ENCODE data around the gene RGMB.

RGMB gene

DNA sequence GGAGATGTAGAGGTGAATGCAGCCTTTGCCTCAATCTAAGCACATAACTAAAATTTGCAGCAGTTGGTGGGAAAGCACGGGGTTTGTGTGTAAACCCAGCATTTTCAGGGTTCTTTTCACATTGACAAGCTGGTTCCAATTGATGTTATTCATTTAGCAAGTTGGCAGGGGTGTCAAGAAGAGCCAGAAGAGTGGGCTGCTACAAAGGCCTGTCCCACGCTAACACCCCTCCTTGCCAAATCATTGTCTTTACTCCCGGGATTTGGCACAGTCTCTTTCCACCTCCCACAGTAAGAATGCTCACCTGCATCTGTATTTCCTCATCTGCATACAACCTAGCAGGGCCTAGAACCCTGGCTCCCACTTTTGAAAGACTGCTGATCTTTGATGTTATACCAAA, 11.8 kb downstream of the RGMB start:
- no peak for DNase-seq (ENCODE audit: low read depth in 2 of 2)

DNA sequence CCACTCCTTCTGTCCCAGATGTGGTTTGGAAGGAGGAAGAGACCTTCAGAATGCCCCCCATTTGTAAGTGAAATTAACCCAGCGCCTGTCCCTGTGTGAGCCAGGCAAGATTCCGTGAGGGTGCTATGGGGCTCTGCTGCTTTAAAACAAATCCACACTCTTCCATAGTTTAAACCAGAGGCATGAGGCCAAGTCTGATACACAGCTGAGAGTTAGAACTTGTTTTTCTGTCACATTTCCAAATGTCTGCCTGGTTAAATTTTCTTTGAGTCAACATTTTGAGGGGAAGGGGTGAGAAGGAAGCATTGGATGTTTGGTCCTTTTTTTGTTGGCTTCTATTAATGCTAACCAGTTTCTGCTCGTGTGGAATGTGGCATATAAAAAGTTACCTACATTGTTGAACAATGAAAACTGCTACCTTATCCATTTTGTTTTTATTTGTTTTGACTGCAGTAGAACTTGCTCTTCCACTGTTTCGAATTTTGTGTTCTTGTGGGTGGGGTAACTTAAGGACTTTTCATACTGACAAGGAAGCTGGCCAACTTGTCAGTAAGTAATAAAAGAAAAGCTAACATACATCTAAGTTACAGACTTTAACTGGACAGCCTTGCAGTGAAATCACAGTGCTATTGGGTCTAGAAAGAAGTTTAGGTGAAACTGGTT, 12.9 kb downstream of the RGMB start:
- DNase-seq (ENCODE audit: low read depth in 2 of 2): no peak

DNA sequence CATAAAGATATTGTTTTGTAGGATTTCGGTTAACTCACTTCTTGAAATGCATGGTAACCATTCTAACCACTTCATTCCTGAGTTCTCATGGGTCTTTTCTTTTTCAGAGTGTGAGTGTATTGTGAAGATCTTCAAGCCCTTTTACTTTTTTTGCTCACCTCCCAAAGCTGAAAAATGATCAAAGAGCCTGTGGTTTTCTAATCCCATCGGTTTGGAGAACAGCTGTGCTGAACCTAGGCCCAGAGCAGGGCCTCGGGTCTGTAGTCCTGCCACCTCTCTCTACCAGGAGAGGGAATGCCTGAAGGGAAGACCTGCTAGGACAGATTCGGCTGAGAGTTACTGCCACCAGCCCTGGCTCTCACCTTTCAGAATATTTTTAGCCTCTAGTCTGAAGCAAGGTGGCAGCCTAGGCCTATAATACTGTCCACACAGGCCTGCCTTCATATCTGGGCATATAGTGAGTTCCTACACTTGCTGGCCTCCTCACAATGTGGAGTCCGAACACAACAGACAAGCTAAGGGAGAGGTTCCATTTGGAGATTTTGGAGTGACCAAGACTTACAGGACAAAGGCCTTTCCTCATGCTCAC, 13.8 kb downstream of the RGMB start:
- no peak for DNase-seq (ENCODE audit: low read depth in 2 of 2)

DNA sequence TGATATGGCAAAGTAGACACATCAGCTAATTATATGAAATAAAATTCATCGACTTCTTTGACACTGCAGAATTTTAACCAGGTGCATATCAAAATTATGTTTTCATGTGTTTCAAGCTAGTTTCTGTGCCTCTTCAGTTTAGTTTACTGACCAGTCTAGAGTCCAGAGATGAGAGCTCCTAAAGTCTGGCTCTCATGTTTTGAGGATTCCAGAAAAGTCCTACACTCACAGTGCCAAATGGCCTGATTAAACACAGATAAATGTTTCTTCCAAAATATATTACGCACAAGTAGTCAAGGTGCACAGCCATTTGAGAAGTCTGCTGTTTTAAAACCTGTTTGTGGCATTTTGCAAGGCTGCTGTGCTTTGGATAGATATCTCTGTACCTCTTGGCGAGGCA, 15.6 kb downstream of the RGMB start:
- no peak for DNase-seq (ENCODE audit: low read depth in 2 of 2)

DNA sequence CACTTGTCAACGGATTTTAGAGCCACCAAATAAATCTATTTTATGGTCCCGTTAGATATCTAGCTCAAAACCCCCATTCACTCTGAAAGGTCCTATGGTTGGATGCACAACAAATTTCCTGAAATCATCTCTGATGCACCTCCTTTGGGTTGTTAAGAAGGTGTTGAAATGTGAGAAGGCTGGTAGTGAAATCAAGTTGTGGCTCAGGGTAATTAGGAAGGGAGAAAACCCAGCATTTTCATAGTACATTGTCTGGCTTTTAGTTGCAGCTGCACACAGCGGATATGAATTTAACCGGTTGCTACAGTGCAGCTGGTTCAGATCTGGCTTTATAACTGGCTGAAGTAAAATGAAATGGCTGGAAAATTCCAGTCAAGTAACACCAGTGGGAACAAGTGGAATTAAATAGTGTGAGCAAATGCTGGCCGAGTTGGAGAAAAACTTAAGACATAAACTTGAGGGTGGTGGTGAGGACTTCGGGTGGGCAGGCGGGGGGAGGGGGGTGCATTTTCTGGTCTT, 17.6 kb downstream of the RGMB start:
- DNase-seq (ENCODE audit: low read depth in 2 of 2): no peak

DNA sequence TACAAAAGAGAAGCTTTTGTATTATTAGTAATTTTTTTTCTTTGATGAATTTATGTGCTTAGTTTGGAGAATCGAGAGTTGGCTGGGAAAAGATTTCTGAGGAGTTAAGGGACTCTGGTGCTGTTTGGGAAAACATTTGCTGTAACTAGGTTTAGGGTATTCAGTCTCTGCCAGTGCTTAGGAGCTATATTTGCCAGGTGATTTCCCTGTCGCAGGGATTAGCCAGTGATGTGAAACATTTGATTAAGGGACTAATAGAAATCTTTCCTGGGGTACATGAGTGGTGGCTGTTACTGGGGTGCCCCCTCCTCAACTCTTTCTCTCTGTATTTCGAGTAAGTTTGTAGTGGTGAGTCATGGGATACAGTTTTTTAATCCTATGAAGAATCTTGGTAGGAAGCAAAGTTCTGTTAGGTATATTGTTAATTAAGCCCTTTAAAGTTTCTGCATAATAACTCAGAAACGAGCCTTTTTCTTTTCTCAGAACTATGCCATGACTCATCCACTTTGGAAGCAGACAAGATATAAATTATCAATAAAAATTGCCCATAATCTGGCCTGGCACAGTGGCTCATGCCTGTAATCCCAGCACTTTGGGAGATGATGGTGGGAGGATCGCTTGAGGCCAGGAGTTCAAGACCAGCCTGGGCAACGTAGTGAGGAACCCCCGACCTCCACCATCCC, 18.6 kb downstream of the RGMB start:
- DNase-seq (ENCODE audit: low read depth in 2 of 2): no peak

DNA sequence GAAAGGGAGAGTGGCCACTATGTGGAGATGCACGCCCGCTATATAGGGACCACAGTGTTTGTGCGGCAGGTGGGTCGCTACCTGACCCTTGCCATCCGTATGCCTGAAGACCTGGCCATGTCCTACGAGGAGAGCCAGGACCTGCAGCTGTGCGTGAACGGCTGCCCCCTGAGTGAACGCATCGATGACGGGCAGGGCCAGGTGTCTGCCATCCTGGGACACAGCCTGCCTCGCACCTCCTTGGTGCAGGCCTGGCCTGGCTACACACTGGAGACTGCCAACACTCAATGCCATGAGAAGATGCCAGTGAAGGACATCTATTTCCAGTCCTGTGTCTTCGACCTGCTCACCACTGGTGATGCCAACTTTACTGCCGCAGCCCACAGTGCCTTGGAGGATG, 19.8 kb downstream of the RGMB start:
- no peak for DNase-seq (ENCODE audit: low read depth in 2 of 2)

DNA sequence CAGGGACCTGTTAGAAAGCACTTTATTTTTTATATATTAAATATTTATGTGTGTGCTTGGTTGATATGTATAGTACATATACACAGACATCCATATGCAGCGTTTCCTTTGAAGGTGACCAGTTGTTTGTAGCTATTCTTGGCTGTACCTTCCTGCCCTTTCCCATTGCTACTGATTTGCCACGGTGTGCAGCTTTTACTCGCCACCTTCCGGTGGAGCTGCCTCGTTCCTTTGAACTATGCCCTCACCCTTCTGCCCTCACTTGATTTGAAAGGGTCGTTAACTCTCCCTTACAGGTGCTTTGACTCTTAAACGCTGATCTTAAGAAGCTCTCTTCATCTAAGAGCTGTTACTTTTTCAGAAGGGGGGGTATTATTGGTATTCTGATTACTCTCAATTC, 20.5 kb downstream of the RGMB start:
- DNase-seq (ENCODE audit: low read depth in 2 of 2): no peak

DNA sequence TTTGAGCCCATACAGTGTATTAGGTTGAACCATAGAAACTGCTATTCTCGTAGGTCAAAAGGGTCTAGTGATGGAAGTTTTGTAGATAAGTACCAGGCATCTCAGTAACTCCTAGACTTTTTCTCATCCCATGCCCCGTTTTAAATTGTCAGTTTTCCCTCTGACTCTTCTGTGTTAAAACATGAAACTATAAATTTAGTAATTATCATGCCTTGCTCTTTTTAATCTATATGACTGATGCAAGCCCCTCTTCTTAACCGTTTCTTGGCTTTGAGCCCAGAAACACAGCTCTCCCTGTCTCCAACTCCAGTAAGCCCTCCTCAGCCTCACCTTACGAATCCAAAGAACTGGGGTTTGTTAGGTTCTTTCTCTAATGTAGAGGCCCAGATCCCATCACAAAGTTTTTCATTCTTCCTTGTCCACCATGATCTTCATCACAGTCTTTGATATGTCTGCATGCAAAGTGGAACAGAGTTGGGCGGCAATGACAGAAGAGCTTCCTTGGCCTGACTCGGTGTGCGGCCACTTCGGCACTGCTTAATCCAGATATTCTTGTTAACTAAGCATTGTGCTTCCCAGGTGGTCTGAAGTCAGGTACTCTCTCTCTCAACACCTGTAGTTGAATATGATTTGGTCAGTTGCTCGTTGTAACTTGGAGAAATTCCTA, 21.1 kb downstream of the RGMB start:
- no peak for DNase-seq (ENCODE audit: low read depth in 2 of 2)

DNA sequence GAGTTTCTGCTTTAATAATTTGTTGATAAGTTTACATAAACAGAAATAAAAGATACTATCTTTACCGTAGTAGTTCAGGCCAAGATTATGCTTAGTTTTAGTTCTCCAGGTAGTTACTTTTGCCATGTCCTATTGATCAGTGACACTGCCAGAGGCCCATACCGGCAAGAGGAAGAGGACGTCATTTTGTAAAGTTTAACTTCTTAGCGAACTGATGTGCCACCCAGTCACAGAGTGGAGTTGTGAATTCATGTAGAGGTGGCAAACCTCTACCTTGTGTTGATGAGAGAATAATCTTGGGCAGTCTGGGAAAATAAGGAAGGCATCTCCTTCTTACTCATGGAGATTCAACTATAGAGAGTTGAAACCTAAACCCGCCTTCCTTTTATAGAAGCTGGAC, 21.8 kb downstream of the RGMB start:
- no peak for DNase-seq (ENCODE audit: low read depth in 2 of 2)

DNA sequence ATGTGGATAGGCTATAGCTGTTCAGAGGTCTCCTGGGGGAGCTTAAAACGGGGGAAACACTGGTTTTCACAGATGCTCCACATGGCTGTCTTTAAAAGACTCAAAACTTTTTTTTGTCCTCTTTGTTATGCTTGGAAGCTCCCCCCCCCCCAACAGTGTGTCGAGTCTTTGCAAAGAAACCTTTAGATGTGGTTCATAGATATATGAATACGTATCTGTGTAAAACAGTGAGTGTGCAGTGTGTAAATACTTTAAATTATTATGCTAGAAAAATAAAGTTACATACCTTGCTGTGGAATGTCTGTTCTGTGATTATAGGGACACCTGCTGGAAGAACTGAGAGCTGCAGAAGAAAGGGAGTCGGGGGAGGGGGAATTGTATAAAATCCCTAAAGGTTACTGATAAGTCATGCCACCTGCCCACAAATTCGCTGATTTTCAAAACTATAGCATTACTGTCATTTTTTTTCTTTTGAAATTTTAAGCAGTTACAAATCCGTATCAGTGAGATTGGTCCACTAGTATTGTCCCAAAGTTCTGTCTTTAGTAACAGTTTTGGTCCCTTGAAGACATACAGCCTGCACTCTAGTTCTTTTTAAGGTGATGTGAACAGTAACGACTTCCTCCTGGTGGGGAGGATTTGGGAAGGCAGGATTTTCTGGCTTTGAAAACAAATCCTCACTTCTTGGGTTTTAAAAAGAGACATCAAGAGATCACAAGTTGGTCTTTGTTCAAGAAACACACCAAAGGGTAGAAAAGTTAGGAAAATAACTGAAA, 22.9 kb downstream of the RGMB start:
- DNase-seq (ENCODE audit: low read depth in 2 of 2): peak in 1 of 2 donors; percentile 42

DNA sequence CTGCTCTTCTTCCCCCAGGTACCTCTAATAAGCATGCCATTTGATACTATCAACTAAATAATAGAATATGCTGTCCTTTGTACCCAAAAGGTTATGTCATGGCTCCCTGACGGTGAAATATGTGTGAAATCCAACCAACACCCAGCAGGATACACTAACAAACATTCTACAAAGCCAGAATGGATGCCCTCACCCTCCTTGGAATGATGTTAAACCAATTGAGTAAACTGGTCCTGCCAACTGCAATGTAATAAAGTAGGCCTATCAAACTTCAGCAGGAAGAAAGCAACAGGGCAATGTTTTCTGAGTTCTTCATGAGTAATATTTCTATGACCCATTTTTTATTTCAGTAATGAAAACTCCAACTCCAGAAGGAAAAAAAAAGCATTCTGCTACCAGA, 24.9 kb downstream of the RGMB start:
- no peak for DNase-seq (ENCODE audit: low read depth in 2 of 2)

DNA sequence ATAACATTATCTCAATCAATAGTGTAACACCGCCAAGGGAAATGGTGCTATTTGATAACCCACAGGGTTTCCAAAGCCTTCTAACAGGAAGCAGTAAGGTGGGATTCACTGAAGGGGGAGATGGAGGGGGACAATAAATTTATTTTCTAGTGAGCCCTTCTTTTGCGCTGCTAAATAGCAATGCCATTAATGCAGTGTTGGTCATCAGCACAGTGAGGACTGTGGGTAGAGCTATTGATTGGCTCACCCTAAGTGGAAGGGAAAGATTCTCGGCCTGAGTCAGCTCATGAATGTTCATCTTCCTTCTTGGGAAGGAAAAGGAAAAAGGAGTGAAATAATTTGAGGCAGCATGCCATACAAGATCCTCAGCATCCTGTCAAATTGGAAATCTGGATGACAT, 25.4 kb downstream of the RGMB start:
- DNase-seq (ENCODE audit: low read depth in 2 of 2): no peak

DNA sequence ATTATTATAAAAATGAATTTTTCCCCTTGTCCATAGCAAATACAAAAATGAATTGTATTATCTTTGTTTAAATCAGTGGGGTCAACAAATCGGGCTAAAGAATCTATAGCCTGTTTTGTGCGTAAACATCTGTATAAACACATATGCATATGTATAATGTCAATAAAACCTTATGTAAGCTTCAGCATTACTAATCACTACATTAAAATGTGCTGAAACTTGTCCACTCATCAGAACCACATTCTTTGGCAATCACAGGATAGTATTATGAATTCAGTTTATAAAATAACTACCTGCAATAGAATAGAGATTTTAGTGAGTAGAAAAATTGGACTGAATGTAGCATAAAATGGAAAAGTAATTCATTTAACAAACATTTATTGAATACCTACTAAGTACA, 30.6 kb downstream of the RGMB start:
- DNase-seq (ENCODE audit: low read depth in 2 of 2): no peak

DNA sequence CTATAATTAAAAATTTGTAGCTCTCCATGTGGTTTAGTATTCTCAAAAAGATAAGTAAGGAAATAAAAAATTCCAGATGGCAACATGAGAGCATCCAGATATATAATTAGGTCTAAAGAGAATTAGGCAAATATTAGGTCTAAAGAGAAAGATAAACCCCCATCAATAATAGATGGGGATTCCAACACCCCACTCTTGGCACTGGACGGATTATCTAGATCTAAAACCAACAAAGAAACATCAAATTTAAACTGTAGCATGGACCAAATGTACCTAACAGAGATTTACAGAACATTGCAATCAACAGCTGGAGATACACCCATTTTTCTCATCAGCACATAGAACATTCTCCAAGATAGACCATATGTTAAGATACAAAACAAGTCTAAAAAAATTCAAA, 31.6 kb downstream of the RGMB start:
- DNase-seq (ENCODE audit: low read depth in 2 of 2): no peak

DNA sequence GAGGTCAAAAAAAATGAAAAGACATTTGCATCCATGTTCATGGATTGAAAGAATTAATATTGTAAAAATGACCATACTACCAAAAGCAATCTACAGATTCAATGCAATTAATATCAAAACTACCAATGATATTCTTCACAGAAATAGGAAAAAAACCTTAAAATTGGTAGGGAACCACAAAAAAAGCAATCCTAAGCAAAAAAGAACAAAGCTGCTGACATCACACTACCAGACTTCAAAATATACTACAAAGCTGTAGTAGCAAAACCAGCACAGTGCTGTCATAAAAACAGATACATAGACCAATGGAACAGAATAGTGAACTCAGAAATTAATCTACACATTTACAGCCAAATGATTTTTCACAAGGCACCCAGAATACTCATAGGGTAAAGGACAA, 34.3 kb downstream of the RGMB start:
- DNase-seq (ENCODE audit: low read depth in 2 of 2): no peak

DNA sequence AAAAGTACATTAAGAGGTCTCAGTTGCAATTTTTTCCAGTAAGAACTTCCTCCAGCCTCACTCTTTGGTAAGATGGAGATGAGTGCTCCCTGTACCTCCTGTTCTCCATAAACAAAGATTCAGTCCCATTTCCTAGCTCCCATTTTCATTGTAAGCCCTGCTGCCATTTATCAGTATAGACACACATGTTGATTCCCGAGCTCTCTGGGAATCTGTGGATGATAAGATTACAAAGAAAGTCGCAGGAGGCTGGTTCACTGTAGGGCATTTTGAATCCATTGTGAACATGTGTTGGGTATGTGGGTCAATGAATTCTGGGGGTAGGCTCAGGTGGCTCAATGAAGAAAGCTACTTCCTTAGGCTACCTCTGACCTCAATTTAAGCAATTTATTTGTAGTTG, 36.7 kb downstream of the RGMB start:
- no peak for DNase-seq (ENCODE audit: low read depth in 2 of 2)

DNA sequence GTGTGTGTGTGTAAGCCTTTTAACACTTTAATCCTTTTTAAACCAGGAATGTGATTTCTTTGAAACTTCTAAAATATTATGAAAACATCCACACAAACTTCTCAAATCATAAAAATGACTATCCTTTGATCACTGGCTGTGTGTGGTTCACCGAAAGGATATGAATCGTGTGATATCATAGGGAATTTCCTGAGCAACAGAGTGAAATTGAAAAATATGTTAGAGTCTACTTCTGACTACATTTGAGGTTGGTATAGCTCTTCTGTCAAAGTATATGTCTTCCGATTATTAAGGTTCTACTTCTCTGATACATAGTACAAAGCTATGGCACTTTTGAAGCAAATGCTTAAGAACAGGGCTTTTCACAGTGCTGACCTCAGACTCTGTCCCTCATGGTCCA, 40.3 kb downstream of the RGMB start:
- no peak for DNase-seq (ENCODE audit: low read depth in 2 of 2)

DNA sequence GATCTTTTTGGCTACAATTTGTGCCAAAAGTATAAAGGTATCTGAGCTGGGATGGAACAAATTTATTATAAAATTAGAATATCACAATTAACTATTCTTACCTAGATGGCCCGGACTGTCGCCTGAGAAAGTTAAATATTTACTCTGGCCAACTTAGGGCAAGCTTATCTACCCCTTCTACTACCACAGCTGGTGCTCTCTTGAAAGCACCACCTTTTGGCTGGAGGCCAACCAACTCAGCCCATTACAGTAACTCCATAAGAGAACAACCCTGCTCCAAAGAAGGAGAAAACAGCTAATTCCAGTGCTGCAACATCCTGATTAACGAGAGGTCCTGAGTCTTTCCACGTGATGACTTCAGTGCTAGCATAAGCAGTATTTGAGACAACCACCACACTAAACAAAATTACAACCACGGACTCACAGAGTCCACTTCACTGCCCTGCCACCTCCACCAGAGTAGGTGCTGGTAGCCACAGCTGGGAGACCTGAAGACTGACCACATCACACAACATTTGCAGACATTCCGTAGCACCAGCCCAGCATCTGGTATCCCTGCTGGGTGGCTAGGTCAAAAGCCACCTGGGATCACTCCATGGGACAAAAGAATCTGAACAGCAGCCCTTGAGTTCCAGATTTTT, 43.2 kb downstream of the RGMB start:
- no peak for DNase-seq (ENCODE audit: low read depth in 2 of 2)

DNA sequence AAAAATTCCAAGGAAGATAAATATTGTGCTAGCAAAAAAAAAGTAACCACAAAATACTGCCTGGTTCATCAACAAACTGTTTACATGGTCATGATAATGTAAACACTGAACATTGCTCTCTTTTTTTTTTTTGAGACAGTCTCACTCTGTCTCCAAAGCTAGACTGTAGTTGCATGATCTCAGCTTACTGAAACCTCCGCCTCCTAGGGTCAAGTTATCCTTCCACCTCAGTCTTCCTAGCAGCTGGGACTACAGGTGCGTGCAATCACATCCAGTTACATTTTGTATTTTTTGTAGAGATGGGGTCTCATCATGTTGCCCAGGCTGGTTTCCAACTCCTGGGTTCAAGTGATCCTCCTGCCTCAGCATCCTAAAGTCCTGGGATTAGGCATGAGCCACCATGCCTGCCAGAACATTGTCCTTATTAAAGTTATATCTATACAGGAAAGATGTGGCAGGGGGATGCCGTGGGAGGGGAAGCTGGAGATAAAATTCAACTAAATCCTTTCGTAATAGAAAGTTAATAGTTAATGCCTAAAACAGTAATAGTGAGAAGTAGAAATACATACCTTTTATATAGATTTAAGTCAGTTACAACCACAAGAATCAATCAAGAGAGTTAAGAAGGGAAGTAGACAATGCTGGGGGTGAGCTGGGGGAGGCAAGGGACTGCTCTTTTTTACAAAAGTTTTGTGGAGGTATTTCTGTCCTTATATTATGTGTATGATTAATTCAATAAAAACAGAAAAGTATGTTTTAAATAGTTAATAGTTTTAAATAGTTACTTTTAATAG, 52.3 kb downstream of the RGMB start:
- DNase-seq (ENCODE audit: low read depth in 2 of 2): no peak

DNA sequence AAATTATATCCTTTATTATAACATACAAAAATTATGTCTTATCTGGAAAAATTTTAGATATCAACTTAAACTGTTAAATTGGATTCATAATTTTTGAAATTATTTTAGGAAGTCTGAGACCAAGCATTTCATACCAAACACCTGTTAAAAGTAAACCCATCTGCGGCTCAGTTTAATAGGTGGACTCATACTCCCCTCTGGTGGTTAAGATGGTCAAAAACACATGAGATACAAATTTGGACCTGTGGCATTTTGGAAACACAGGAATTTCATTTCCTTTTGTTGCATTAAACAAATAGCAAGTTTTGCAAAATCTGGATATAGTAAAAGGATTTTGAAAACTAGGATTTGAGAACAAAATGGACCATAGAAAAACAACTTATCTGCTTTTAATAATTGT, 53.7 kb downstream of the RGMB start:
- DNase-seq (ENCODE audit: low read depth in 2 of 2): no peak

All from activated CD4-positive, alpha-beta T cell treated with anti-CD3 and anti-CD28 coated beads for 24 hours (primary cell).